K562 (cell line): ENCODE data around the gene LRRC43. TPM values are rescaled to one million over a fixed set of nuclear protein-coding genes. Genes with fewer than 3 reads are reported as not detected.

Experiments
- CBFA2T3 ChIP-seq: fragments of 450-650 bp; IDR thresholded peaks from 2 replicates; pipeline ENCODE4 v1.6.1; 2017
- CREB1 ChIP-seq, 2 experiments: sonication (generic) in 1 of 2; formaldehyde crosslinking in 1 of 2; IDR thresholded peaks; 2 replicates each; pipeline versions ENCODE4 v1.6.1 to v1.8.0; 2012 to 2022; ENCODE audit warnings: inconsistent platforms in 1 of 2, mild to moderate bottlenecking in 1 of 2, missing genetic modification reagents in 1 of 2, moderate library complexity in 1 of 2
- DACH1 ChIP-seq: fragments of 450-650 bp; IDR thresholded peaks from 2 replicates; pipeline ENCODE4 v1.6.1; 2018; ENCODE audit not compliant: partially characterized antibody
- ETV1 ChIP-seq: fragments of 450-650 bp; conservative IDR thresholded peaks from 2 replicates; pipeline ENCODE4 v1.6.1; 2016; ENCODE audit warnings: missing genetic modification characterization, control low read depth, low read depth, missing compliant biosample characterization
- ETV5 ChIP-seq: sonication (generic); formaldehyde crosslinking; IDR thresholded peaks from 2 replicates; pipeline ENCODE4 v1.4.0; 2020; ENCODE audit warnings: low read depth, mild to moderate bottlenecking, missing genetic modification reagents
- HDGF ChIP-seq: fragments of 450-650 bp; IDR thresholded peaks from 2 replicates; pipeline ENCODE4 v1.6.1; 2016
- HMG20A ChIP-seq: fragments of 450-650 bp; formaldehyde crosslinking; conservative IDR thresholded peaks from 2 replicates; pipeline ENCODE4 v1.4.0; 2020; ENCODE audit warnings: mild to moderate bottlenecking, mixed read lengths
- JUNB ChIP-seq: fragments of 450-650 bp; formaldehyde crosslinking; conservative IDR thresholded peaks from 2 replicates; pipeline ENCODE4 v1.4.0; 2020; ENCODE audit warnings: mild to moderate bottlenecking
- KDM5B ChIP-seq: fragments of 200-600 bp; sonication (generic); IDR thresholded peaks from 2 replicates; pipeline ENCODE4 v1.6.1; 2012; ENCODE audit warnings: low read depth, mild to moderate bottlenecking, moderate library complexity, low read length, control low read depth, inconsistent platforms; ENCODE audit not compliant: insufficient replicate concordance
- LCOR ChIP-seq: sonication (generic); formaldehyde crosslinking; IDR thresholded peaks from 2 replicates; pipeline ENCODE4 v1.8.0; 2022; ENCODE audit warnings: mild to moderate bottlenecking, missing genetic modification reagents
- NCOA1 ChIP-seq: fragments of 450-650 bp; IDR thresholded peaks from 2 replicates; pipeline ENCODE4 v1.6.1; 2016; ENCODE audit warnings: low read depth
- NFE2 ChIP-seq: IDR thresholded peaks from 2 replicates; pipeline ENCODE4 v1.6.1; 2014; ENCODE audit warnings: antibody characterized with exemption, low read depth
- NKRF ChIP-seq: fragments of 450-650 bp; IDR thresholded peaks from 2 replicates; pipeline ENCODE4 v1.6.1; 2016; ENCODE audit warnings: borderline replicate concordance
- TCF3 ChIP-seq: sonication (generic); formaldehyde crosslinking; IDR thresholded peaks from 2 replicates; pipeline ENCODE4 v1.4.0; 2020; ENCODE audit warnings: mild to moderate bottlenecking, missing genetic modification reagents
- TCF7L2 ChIP-seq: fragments of 150-350 bp; IDR thresholded peaks from 2 replicates; pipeline ENCODE4 v1.6.1; 2016; ENCODE audit warnings: low read depth, mild to moderate bottlenecking, low read length, moderate library complexity
- ZNF197 ChIP-seq: fragments of 200-800 bp; sonication (Bioruptor generic); IDR thresholded peaks from 2 replicates; pipeline ENCODE4 v1.6.1; 2016; ENCODE audit warnings: low read depth, missing genetic modification characterization, missing compliant biosample characterization
- polyA plus RNA-seq, 8 experiments: library from polyadenylated mRNA; depleted of rRNA in 4 of 8; stranded (reverse) in 5 of 8; unstranded in 3 of 8; fragments of >200 nt; fragmentation: Nextera tagmentation in 2 of 8; fragmentation: Illumina TruSeq in 1 of 8; extraction: Ambion mirVana in 2 of 8; extraction: Trizol in 1 of 8; gene quantifications; 2 replicates each; pipeline versions ENCODE4 v1.2.1 to v1.2.3, GENCODE V29; 2011 to 2014; ENCODE audit warnings: inconsistent platforms in 1 of 8, missing spikeins in 1 of 8
- total RNA-seq, 7 experiments: library from RNA; depleted of rRNA in 6 of 7; stranded (reverse); fragments of >200 nt in 6 of 7; fragmentation: Illumina TruSeq in 2 of 7; extraction: Trizol in 2 of 7; gene quantifications; 2 replicates each; pipeline versions ENCODE4 v1.2.1 to v1.2.3, GENCODE V29; 2011 to 2021; ENCODE audit warnings: low replicate concordance in 1 of 7
- TF ChIP-seq, protein P1 (sequence below): sonication (generic); IDR thresholded peaks from 2 replicates; pipeline ENCODE4 v1.6.1; 2016
- TF ChIP-seq, protein P2 (sequence below): fragments of 450-650 bp; IDR thresholded peaks from 2 replicates; pipeline ENCODE4 v1.6.1; 2016; ENCODE audit warnings: antibody characterized with exemption
- TF ChIP-seq, protein P3 (sequence below): fragments of 450-650 bp; formaldehyde crosslinking; IDR thresholded peaks from 2 replicates; pipeline ENCODE4 v1.4.0; 2020; ENCODE audit warnings: mild to moderate bottlenecking, moderate library complexity
- TF ChIP-seq, protein P4 (sequence below): sonication (generic); formaldehyde crosslinking; IDR thresholded peaks from 2 replicates; pipeline ENCODE4 v1.8.0; 2022; ENCODE audit warnings: missing genetic modification reagents, mild to moderate bottlenecking, moderate library complexity, borderline replicate concordance
- TF ChIP-seq, protein P5 (sequence below): fragments of 250-450 bp; sonication (Bioruptor Pico); IDR thresholded peaks from 2 replicates; pipeline ENCODE4 v1.6.1; 2021; ENCODE audit warnings: mild to moderate bottlenecking

LRRC43 gene
- total and polyA plus RNA-seq, 9 of the 15 experiments (the other 6 are each of a cell fraction or from before 2014, with no cell fraction given) = 0.19 TPM; not detected in 8

GRCh38 chr12:122225683-122226365, 42.9 kb downstream of the LRRC43 start, which contains the start of gene DIABLO (continued):
- peak; percentile 8; the same call in 1 of the 2 replicates for TF ChIP-seq CBFA2T3
- TF ChIP-seq, protein P1, sequence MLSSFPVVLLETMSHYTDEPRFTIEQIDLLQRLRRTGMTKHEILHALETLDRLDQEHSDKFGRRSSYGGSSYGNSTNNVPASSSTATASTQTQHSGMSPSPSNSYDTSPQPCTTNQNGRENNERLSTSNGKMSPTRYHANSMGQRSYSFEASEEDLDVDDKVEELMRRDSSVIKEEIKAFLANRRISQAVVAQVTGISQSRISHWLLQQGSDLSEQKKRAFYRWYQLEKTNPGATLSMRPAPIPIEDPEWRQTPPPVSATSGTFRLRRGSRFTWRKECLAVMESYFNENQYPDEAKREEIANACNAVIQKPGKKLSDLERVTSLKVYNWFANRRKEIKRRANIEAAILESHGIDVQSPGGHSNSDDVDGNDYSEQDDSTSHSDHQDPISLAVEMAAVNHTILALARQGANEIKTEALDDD = no peak
- TF ChIP-seq, protein P2, sequence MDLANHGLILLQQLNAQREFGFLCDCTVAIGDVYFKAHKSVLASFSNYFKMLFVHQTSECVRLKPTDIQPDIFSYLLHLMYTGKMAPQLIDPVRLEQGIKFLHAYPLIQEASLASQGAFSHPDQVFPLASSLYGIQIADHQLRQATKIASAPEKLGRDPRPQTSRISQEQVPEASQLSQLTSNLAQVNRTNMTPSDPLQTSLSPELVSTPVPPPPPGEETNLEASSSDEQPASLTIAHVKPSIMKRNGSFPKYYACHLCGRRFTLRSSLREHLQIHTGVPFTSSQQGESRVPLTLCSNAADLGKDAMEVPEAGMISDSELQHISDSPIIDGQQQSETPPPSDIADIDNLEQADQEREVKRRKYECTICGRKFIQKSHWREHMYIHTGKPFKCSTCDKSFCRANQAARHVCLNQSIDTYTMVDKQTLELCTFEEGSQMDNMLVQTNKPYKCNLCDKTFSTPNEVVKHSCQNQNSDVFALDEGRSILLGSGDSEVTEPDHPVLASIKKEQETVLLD = peak; percentile 90
- no peak; the same call in 1 of the 2 replicates for TF ChIP-seq HDGF
- TF ChIP-seq KDM5B = peak; percentile 97
- TF ChIP-seq LCOR (CRISPR knock-in tag) = peak; percentile 66
- no peak for TF ChIP-seq NCOA1
- TF ChIP-seq, protein P3, sequence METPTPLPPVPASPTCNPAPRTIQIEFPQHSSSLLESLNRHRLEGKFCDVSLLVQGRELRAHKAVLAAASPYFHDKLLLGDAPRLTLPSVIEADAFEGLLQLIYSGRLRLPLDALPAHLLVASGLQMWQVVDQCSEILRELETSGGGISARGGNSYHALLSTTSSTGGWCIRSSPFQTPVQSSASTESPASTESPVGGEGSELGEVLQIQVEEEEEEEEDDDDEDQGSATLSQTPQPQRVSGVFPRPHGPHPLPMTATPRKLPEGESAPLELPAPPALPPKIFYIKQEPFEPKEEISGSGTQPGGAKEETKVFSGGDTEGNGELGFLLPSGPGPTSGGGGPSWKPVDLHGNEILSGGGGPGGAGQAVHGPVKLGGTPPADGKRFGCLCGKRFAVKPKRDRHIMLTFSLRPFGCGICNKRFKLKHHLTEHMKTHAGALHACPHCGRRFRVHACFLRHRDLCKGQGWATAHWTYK (CRISPR knock-in tag) = no peak
- TF ChIP-seq TCF3 = peak; percentile 12; the same call in 1 of the 2 replicates
- TF ChIP-seq CREB1 (IDR thresholded peaks at IDR 0.05) = peak; percentile 97
- TF ChIP-seq CREB1 (CRISPR knock-in tag; IDR thresholded peaks at IDR 0.05) = peak; percentile 97
- TF ChIP-seq ZNF197 (CRISPR knock-in tag) = no peak
- TF ChIP-seq ETV5 = peak; percentile 63
- no peak for TF ChIP-seq HMG20A
- TF ChIP-seq, protein P4, sequence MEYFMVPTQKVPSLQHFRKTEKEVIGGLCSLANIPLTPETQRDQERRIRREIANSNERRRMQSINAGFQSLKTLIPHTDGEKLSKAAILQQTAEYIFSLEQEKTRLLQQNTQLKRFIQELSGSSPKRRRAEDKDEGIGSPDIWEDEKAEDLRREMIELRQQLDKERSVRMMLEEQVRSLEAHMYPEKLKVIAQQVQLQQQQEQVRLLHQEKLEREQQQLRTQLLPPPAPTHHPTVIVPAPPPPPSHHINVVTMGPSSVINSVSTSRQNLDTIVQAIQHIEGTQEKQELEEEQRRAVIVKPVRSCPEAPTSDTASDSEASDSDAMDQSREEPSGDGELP = peak; percentile 96
- TF ChIP-seq NKRF = peak; percentile 88; the same call in 1 of the 2 replicates
- peak; percentile 82 for TF ChIP-seq ETV1 (tag)
- TF ChIP-seq JUNB (CRISPR knock-in tag) = no peak
- TF ChIP-seq NFE2 = peak; percentile 30; the same call in 1 of the 2 replicates
- no peak for TF ChIP-seq TCF7L2
- TF ChIP-seq, protein P5, sequence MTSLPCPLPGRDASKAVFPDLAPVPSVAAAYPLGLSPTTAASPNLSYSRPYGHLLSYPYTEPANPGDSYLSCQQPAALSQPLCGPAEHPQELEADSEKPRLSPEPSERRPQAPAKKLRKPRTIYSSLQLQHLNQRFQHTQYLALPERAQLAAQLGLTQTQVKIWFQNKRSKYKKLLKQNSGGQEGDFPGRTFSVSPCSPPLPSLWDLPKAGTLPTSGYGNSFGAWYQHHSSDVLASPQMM (CRISPR knock-in tag) = no peak
- peak; percentile 69 for TF ChIP-seq DACH1
